ENCODE data around the gene CCDC9B. TPM values are rescaled to one million over a fixed set of nuclear protein-coding genes. Genes with fewer than 3 reads are reported as not detected.

CCDC9B gene
- total RNA-seq, 1 experiment from 2014 or later: 5.9 TPM

DNA sequence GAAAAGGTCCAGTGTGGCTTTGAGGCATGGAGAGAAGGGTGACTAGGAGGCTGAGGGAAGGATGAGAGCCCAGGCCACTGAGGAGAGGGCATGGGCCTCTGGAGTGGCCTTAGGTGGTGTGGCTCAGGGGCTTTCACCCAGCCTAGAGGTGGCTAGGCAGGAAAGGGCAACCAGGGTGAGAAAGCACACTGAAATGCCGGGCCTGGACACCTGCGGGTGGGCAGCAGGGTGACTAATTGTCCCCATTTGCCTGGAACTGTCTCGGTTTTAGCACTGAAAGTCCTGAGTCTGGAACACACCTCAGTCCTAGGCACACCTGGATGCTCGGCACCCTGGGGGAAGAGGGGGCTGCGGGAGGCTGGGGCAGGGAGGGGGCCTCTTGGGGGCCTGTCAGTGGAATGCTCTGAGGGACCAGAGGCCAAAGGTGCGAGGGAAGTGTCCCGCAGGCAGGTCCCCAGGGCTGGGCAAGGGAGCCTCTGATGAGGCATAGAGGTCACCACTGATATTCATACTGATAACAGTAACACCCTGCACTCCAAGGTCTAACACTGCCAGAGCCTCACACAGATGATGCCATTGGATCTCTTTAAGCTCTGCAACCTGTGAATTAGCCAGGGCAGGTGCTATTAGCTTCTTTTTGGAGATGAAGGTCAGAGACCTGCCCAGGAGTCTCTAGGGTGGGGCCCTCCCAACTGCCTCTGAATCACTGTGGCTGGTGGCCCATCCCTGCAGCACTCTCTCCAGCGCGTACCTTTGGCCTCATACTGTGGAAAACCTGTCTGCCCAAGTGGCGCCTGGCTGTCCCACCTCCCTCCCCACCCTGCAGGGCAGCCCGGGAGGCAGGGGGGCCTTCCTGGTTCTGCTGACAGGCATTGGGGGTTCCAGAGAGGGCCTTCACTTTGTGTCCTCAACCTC, 7.1 kb upstream of the CCDC9B start:
- in situ Hi-C loops (cut with HindIII; ENCODE audit: low sequenced_read_pairs): no loop called here
- no peak for DNase-seq (ENCODE audit: low spot score)

DNA sequence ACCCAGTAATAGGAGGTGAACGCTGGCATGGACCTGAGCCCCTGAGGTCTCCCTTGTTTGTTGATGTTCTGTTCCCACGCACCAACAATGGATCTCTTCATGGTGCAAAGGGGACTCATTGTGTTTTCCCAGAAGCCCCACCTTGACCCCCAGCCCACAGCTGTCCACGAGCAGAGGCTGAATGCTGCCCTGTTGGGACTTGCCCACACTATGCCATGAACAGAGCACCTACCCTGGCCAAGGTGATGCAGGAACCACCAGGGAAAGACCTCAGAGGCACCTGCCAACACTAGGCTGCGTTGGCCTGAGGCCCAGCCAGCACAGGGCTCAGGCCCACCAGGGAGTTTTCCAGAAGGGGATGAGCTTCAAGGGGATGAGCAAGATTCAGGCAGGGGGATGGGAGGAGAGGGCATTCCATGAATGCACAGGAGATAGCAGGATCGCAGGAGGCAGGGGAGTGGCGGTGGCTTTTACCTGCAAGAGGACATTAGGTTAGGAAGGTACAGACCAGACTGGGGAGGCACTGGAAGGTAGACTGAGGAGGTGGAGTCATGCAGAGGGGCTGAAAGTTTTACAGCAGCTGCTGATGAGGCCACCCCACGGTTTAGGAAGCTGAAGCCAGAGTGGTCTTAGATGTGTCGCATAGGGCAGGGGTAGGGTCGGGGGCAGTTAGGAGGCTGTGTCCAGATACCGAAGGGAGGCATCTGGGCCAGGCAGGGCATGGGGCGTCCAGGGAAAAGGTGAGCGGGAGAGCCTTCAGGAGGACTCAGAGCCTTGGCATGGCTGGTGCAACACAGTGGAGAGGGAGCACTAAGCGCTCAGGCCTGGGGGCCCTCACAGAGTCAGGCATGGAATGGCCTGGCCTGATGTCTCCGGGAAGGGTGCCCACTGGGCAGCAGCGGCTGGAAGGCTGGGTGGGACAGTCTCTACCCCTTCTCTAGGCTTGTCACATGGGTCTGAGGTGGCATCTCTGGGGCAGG, 6.1 kb upstream of the CCDC9B start:
- in situ Hi-C loops (cut with HindIII; ENCODE audit: low sequenced_read_pairs): no loop called here
- no peak for DNase-seq (ENCODE audit: low spot score)

DNA sequence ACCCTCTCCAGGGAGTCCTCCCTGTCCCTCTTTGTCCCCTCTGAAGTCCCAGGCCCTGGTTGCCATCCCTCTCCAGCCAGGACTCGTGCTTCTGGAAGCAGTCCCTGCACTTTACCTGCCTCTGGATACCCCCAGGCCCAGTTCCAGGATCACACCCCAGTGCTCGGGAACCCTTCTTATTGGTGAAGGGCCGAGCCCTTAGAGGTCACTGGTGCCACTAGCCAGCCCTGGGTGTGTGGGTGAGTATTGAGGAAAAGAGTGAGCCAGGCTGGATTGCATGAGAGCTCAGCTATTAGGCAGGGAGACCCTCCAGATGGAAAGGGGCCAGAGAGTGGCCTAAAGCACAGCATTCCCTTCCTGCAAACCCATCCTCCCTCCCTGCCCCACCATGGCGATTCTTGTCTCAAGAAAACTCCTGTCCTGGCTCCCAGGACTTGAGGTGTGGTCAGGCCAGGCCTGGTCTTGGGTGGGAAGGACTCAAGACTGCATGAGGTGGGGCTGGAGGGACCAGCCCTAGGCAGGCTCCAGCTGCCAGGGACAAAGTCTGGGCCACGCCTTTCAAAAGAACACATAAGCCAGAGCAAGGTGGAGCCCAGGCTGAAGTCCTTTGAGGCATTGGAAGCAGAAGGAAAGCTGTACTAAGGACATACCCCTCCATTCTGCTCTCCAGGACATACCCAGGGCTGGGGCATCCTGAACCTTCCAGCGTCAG, 5.3 kb upstream of the CCDC9B start:
- no peak for DNase-seq (ENCODE audit: low spot score)
- in situ Hi-C loops (cut with HindIII; ENCODE audit: low sequenced_read_pairs): no loop called here

DNA sequence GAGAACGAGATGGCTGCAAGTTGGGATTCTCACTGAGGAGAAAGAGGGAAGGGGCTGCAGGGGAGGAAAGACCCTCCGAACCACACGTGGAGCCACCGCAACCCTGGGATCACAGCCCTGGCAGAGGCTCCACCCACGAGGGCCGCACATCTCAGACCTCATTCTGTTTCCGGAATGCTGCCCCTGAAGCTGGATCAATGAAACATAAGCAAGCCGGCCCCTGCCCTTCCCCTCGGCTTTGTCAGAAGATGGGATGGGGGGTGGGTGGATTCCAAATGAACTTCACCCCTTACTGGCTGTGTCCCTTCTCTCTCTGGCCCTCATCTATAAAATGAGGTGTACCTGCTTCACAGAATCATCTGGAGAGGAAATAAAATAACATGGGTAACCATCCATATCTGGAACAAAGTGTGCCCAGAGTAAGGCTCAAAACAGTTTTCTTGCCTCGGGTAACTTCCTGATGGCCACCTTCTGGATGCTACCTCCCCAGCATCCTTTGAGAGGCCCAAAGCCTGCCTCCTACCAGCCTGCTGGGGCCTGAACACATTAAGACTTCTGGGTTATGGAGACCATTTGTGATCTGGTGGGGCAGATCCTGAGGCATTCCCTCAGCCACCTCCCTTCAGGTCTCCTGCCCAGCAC, 4.6 kb upstream of the CCDC9B start:
- in situ Hi-C loops (cut with HindIII; ENCODE audit: low sequenced_read_pairs): no loop called here
- no peak for DNase-seq (ENCODE audit: low spot score)

DNA sequence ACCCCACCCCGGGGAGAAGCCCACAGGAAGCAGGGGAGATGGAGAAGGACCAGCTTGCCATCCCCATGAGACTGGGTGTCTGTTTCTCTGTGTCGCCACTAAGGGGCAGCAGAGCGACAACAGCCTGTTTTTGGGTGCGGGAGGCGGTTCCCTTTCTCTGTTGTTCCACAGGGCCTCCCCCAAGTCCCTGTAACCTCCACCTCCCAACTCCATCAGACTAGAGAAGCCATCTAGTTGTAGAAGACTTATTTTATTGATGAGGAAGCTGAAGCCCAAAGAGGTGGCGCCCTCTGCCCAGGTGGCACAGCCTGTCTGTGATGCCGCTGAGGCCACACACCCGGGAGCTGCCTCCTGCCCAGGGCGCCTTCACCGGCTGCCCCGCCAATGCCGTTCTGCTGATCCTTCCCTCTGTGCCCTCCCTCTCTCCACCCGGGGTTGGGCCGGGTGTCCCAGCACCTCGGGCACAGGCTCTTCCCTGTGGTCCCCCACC, 3.9 kb upstream of the CCDC9B start:
- DNase-seq (ENCODE audit: low spot score): peak; percentile 93
- in situ Hi-C loops (cut with HindIII; ENCODE audit: low sequenced_read_pairs): no loop called here

DNA sequence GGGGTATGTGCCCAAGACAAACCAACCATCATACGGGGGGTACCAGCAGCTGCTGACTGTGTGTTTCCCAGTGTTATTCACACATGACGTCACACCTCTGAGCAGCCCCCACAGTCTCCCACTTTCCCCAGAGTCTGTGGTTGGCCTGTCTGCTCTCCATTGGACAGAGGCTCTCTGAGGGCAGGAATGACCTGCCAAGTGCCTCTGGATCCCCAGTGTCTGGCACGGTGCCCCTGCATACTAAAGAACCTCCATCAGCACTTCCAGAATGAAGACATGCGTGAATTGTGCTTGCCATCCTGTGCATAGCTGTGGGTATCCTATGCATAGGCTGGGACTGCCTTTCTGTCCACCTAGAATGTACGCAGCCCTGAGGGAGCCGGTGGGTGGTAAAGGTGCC, 3.5 kb upstream of the CCDC9B start:
- in situ Hi-C loops (cut with HindIII; ENCODE audit: low sequenced_read_pairs): no loop called here
- no peak for DNase-seq (ENCODE audit: low spot score)

DNA sequence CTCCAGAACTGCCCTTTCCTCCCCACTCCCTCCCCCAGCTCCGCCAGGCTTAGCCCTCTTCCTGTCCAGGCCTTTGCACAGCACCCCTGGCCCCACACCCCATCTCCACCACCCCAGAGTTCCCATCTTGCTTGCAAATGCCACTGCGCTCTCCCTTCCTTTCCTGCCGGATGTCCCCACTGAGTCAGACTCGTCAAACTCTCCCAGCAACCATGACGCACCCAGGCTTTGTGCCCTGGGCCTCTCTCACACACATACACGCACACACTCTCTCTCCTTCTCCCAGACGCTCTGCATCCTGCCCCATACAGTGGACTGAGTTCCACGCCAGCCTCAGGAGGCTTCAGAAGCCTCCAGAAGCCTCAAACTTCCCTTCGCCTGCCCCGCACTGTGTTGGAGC, 2.8 kb upstream of the CCDC9B start:
- no peak for DNase-seq (ENCODE audit: low spot score)
- in situ Hi-C loops (cut with HindIII; ENCODE audit: low sequenced_read_pairs): no loop called here

DNA sequence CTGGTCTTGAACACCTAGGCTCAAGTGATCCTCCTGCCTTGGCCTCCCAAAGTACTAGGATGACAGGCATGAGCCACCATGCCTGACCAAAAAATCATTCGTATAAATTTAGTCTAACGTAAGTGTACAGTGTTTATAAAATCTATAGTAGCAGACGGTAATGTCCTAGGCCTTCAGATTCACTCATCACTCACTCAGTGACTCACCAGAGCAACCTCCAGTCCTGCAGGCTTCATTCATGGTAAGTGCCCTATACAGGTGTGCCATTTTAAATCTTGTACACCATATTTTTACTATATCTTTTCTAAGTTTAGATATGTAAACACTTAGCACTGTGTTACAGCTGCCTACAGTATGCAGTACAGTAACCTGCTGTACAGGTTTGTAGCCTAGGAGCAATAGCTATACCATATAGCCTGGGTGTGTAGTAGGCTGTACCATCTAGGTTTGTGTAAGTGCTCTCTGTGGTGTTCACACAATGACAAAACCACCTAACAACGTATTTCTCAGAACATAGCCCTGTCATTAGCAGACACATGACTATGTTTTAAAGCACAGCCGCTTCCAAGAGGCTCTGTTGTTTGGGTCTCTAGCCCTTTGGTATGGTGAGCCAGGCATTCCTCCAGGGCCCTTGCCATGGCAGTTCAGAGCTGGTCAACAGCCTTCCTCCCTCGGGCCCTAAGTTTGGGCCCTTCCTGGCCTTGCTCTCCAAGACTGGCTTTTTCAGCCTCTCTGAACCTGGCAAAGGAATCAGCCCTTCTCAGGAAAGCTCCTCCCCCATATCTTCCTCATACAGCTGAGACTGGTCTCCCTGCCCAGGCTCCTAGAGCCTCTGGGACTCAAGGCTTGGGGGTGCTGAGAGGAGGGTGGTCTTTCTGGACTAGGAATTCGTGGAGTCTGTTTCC, 1.9 kb upstream of the CCDC9B start:
- no peak for DNase-seq (ENCODE audit: low spot score)
- in situ Hi-C loops (cut with HindIII; ENCODE audit: low sequenced_read_pairs): no loop called here

DNA sequence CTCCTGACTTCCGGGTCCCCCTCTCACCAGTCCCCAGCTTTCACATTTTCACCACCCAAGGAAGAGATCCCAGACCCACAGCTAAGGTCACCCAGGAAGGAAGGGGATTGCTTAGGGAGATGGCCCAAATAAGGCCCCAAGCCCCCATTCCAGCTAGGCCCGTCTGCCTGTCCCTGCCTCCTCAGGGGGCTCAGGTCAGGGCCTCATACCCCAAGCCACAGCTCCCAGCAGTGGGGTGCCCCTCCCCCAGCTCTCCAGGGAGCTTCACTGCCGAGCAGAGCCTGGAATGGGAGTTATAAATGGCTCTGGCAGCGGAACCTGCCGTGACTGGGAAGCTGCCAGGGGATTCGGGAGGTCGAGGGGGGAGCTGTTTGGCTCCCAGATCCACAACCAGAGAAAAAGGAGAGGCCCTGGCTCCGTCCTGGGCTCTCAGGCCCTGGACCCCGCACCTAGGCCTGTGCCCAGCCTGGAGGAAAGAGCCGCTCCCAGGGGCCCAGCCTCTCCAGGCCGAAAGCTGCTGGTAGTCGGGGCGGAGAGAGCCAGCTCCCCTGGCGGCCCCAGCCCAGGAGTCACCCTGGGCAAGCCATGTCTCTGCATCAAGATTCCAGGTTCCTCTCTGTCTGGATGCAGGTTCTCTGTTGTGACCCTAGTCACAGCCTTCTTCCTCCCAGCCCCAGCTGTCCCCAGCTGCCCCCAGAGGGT, 550 bp downstream of the CCDC9B start:
- in situ Hi-C loops (cut with HindIII; ENCODE audit: low sequenced_read_pairs): no loop called here
- no peak for DNase-seq (ENCODE audit: low spot score)

DNA sequence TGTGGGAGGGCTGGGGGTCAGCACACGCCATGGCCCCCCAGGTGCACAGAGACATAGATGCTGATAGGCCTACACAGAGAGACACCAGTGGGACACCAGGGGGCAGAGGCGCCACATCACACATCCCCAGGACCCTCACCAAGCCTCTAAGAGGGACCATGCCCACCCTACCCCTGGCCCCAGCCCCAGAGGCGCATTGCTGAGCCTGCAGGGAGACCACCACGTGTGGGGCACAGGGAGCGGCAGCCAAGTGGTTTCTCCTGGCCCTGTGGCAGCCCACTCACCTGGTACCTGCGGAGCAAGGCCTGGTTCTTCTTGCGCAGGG, 1.2 kb downstream of the CCDC9B start:
- DNase-seq (ENCODE audit: low spot score): no peak
- in situ Hi-C loops (cut with HindIII; ENCODE audit: low sequenced_read_pairs): no loop called here

DNA sequence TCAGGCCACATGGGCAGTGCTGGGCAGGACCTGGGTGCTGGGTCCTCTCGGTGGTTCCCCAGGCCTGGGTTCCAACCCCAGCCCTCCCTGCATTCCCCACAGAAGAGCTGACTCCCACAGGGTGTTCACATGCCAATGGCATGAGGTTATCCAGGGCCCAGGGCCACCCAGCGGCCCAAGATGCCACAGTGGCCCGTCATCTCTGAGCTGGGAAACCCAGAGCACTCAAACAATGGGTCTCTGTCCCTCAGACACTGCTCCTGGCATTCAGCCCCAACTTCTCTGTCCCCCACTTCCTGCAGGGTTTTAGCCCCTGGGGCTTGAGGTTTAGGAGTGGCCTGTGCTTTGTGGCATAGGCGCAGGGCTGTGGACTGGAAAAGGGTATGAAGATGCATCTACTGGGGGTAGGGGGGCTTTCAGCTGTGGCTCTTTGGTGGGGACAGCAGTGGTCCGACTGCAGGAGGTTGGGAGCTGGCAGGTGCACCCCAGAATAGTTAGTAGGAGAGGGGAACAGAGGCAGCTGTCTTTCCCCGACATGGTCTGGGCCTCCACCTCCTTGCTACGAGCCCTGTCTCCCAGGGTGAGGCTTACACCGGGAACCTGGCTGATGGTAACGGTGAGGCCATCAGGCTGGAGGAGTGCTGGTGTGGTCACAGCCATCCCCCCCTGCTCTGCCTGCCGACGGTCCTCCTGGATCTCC, 1.7 kb downstream of the CCDC9B start:
- no peak for DNase-seq (ENCODE audit: low spot score)
- in situ Hi-C loops (cut with HindIII; ENCODE audit: low sequenced_read_pairs): no loop called here

DNA sequence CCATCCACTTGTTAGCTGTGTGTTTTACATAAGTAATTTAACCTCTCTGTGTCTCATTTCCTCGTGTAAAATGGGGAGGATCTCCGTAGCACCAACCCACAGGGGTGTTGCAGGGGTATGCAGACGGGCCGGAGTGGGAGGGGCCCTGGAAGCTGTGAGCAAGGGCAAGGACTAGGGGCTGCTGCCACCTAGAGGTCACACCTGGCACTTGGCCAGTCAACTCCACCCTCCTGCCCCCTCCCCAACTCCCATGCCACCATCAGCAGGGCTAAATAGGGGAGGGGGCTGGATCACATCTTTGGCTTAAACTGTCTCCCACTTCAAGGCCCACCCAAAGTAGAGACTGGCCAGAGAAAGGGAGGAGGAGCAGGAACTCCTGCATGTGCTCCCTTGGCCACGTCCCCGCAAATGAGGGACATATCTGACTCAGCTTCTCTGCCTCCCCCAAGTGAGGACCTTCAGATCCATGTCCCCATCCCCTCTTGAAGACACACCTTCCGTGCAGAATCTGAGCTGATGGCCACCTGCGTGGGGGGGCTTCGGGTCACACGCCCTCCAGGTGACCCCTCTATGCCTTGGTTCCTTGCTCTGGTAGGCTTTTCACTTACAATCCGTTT, 2.6 kb downstream of the CCDC9B start:
- in situ Hi-C loops (cut with HindIII; ENCODE audit: low sequenced_read_pairs): no loop called here
- DNase-seq (ENCODE audit: low spot score): peak; percentile 57

DNA sequence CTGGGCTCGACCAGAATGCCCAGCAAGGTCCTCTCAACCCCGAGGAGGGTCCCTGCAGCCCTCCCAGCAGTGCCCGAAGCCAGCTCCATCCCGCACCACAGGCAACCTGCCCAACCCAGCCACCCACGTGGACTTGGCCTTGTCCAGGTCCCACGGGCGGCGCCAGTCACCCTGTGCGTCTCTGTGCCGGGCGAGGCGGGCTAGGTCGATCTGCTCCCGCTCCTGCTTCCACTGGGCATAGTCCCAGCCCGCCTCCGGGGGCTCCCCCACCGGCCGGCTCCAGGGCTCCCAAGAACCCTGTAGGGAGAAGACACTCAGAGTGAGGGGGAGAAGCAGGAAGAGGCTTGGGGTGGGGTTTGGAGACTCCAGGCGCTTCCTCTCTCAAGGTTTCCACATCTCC, 3.1 kb downstream of the CCDC9B start:
- no peak for DNase-seq (ENCODE audit: low spot score)
- in situ Hi-C loops (cut with HindIII; ENCODE audit: low sequenced_read_pairs): no loop called here

DNA sequence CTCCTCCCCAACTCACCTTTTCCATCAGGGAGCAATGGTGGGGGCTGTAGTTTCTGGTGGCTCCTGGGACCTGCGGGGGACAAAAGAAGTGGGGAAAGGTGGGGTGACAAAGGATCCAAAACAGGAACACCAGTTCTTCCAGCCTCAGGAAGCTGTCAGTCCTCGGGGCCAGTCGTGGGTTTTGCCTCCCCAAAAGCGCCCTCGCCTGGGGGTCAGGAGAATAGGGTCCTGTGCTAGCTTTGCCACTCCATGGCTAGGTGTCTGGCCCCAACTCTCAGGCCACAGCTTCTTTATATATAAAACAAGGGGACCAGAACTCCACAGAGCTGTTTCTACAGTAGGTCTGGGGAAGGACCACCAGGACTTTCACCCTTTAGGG, 4.0 kb downstream of the CCDC9B start:
- DNase-seq (ENCODE audit: low spot score): no peak
- in situ Hi-C loops (cut with HindIII; ENCODE audit: low sequenced_read_pairs): no loop called here

DNA sequence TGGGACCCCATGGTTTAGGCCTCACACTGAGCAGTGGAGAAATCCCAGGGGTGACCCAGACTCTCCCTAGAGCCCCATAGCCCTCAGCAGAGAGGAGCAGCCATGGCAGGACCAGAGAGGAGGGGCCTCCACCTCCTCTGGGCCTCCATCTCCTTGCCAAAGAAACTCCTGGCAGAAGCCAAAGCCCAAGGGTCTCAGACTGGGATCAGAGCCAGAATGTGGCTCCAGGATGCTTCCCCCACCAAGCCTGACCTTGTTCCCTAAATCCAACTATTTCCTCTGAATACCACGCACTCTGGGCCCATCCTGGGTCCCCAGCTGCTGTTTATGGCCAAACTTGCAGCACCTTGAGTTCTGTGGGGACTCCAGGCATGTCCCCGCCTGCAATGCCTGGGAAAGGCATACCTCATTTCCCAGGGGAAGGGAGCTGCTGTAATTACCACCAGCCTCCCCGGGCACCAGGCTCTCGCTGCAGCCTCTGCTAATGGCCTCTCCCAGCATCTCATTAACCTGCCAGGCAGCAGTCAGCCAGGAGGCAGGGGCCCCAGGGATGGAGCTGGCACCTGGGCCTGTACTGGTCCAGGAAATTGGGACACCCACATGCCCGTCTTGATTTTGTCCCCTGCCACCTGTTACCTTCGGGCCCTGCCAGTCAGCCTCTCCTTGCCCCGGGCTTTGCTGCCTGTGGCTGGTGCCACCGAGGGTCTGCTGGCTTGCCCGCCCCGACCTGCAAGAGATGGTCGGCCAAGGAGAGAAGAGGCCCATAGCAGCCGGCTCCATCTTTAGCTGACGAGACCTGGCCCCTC, 4.6 kb downstream of the CCDC9B start:
- in situ Hi-C loops (cut with HindIII; ENCODE audit: low sequenced_read_pairs): no loop called here
- DNase-seq (ENCODE audit: low spot score): no peak

Data from G401 (cell line).